ENCODE data around the gene WNT7B.

The WNT7B gene

DNA sequence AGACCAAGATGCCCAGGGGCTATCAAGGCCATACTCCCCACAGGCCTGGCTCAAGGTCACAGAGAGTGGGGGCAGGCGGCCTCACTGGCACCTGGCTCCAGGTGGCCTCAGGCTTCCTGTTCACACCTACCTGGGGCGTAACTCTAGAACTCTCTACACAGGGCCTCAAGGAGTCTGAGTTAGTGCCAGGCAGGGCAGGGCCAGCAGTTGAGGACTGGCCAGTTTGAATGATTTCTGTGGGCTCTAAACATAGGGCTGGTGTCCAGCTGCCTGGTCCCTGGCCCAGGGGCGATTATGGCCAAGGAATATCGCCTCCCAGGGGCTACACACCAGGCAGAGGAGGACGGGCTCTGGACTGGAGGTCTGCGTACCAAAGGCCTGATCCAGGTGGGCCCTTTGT is 79.2 kb downstream of the WNT7B start:
- H3K27me3 ChIP-seq (ENCODE audit: control insufficient read depth, insufficient read depth, low read length): no peaks in the 10 kb centered on the region
- no peak overlapping the region for H3K27ac ChIP-seq (ENCODE audit: low read depth, low read length)

GRCh38 chr22:45896964-45897538 is 79.9 kb downstream of the WNT7B start:
- Histone ChIP-seq H3K27me3 (ENCODE audit: control insufficient read depth, insufficient read depth, low read length) (no peaks in the 10 kb centered on the region), H3K9ac (ENCODE audit: low read length) (no peak overlapping the region), H3K4me3 (ENCODE audit: low read depth, low read length) (no peak overlapping the region), H3K36me3 (ENCODE audit: control insufficient read depth, insufficient read depth, low read length) (no peaks in the 10 kb centered on the region), H3K9me3 (ENCODE audit: control insufficient read depth, insufficient read depth, low read depth, low read length) (no peaks in the 10 kb centered on the region), H3K27ac (ENCODE audit: low read depth, low read length) (no peak overlapping the region), H3K4me1 (ENCODE audit: control insufficient read depth, insufficient read depth, low read length) (peaks cover 12% of the 10 kb centered on the region)

More for the DNA sequence above, 79.2 kb downstream of the WNT7B start:
- H3K36me3 ChIP-seq (ENCODE audit: control insufficient read depth, insufficient read depth, low read length): no peaks in the 10 kb centered on the region
- H3K9ac ChIP-seq (ENCODE audit: low read length): no peak overlapping the region
- peaks cover 12% of the 10 kb centered on the region for H3K4me1 ChIP-seq (ENCODE audit: control insufficient read depth, insufficient read depth, low read length)
- no peaks in the 10 kb centered on the region for H3K9me3 ChIP-seq (ENCODE audit: control insufficient read depth, insufficient read depth, low read depth, low read length)
- no peak overlapping the region for H3K4me3 ChIP-seq (ENCODE audit: low read depth, low read length)

DNA sequence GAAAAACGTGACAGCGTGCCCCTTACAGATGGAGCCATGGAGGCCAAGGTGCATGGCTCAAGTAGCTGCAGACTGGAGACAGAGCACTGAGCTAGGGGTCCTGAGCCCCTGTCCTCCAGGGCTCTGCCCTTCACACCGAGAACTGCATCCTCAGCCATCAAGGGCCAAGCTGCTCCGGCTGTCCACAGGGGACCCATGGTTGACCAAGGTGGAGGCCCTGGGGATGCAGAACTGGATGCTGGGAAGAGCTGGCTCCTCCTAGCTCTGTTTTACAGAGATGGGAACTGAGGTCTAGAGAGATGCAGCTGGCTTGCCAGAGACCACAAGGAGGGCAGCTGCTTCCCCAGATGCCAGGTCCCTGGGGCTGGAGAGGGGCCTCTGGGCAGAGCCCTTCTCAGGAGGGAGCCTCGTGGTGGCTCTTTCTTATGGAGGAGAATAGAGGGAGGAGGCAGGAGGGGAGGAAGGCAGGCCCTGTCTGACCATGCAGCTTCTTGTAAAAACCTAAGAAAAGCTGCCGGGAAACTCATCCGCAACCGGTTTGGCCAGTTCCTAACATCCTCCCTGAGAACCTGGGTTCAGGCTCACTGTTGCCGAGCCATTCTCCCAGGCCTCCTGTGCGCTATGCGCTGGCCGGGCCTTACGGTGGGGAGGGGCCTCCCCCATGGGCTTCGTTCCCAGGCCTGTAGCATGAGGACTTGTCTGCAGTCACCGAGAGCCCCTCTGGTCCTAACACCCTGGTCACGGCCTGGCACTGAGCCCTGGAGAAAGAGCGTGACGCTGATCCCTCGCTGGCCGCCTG is 80.6 kb downstream of the WNT7B start:
- Histone ChIP-seq H3K36me3 (ENCODE audit: control insufficient read depth, insufficient read depth, low read length) (no peaks in the 10 kb centered on the region), H3K4me3 (ENCODE audit: low read depth, low read length) (no peak overlapping the region), H3K9ac (ENCODE audit: low read length) (no peak overlapping the region), H3K27ac (ENCODE audit: low read depth, low read length) (no peak overlapping the region), H3K9me3 (ENCODE audit: control insufficient read depth, insufficient read depth, low read depth, low read length) (no peaks in the 10 kb centered on the region), H3K4me1 (ENCODE audit: control insufficient read depth, insufficient read depth, low read length) (peaks cover 12% of the 10 kb centered on the region), H3K27me3 (ENCODE audit: control insufficient read depth, insufficient read depth, low read length) (no peaks in the 10 kb centered on the region)

- no peaks in the 10 kb centered on the region for H3K27me3 ChIP-seq (ENCODE audit: control insufficient read depth, insufficient read depth, low read length)
- H3K9me3 ChIP-seq (ENCODE audit: control insufficient read depth, insufficient read depth, low read depth, low read length): no peaks in the 10 kb centered on the region
- no peak overlapping the region for H3K27ac ChIP-seq (ENCODE audit: low read depth, low read length)
- H3K36me3 ChIP-seq (ENCODE audit: control insufficient read depth, insufficient read depth, low read length): no peaks in the 10 kb centered on the region
- H3K4me3 ChIP-seq (ENCODE audit: low read depth, low read length): no peak overlapping the region
- peaks cover 12% of the 10 kb centered on the region for H3K4me1 ChIP-seq (ENCODE audit: control insufficient read depth, insufficient read depth, low read length)
- no peak overlapping the region for H3K9ac ChIP-seq (ENCODE audit: low read length)
These were observed 81.4 kb downstream of the WNT7B start for GRCh38 chr22:45895436-45896152.

- no peak overlapping the region for H3K4me3 ChIP-seq (ENCODE audit: low read depth, low read length)
- peaks cover 12% of the 10 kb centered on the region for H3K4me1 ChIP-seq (ENCODE audit: control insufficient read depth, insufficient read depth, low read length)
- H3K9me3 ChIP-seq (ENCODE audit: control insufficient read depth, insufficient read depth, low read depth, low read length): no peaks in the 10 kb centered on the region
- no peak overlapping the region for H3K27ac ChIP-seq (ENCODE audit: low read depth, low read length)
- H3K36me3 ChIP-seq (ENCODE audit: control insufficient read depth, insufficient read depth, low read length): no peaks in the 10 kb centered on the region
- H3K9ac ChIP-seq (ENCODE audit: low read length): no peak overlapping the region
- no peaks in the 10 kb centered on the region for H3K27me3 ChIP-seq (ENCODE audit: control insufficient read depth, insufficient read depth, low read length)
These were observed 83.4 kb downstream of the WNT7B start for GRCh38 chr22:45893516-45893915.

- Histone ChIP-seq H3K36me3 (ENCODE audit: control insufficient read depth, insufficient read depth, low read length) (no peaks in the 10 kb centered on the region), H3K27me3 (ENCODE audit: control insufficient read depth, insufficient read depth, low read length) (no peaks in the 10 kb centered on the region), H3K9ac (ENCODE audit: low read length) (no peak overlapping the region), H3K4me3 (ENCODE audit: low read depth, low read length) (no peak overlapping the region), H3K4me1 (ENCODE audit: control insufficient read depth, insufficient read depth, low read length) (peaks cover 12% of the 10 kb centered on the region), H3K9me3 (ENCODE audit: control insufficient read depth, insufficient read depth, low read depth, low read length) (no peaks in the 10 kb centered on the region), H3K27ac (ENCODE audit: low read depth, low read length) (no peak overlapping the region)
These were observed 84.1 kb downstream of the WNT7B start for GRCh38 chr22:45892681-45893461.

- Histone ChIP-seq H3K9me3 (ENCODE audit: control insufficient read depth, insufficient read depth, low read depth, low read length) (no peaks in the 10 kb centered on the region), H3K4me3 (ENCODE audit: low read depth, low read length) (no peak overlapping the region), H3K27me3 (ENCODE audit: control insufficient read depth, insufficient read depth, low read length) (no peaks in the 10 kb centered on the region)
These were observed 84.9 kb downstream of the WNT7B start for GRCh38 chr22:45891996-45892621.

GRCh38 chr22:45891471-45891995 is 85.4 kb downstream of the WNT7B start:
- Histone ChIP-seq H3K9ac (ENCODE audit: low read length) (no peak overlapping the region), H3K27ac (ENCODE audit: low read depth, low read length) (no peak overlapping the region), H3K4me3 (ENCODE audit: low read depth, low read length) (no peak overlapping the region), H3K27me3 (ENCODE audit: control insufficient read depth, insufficient read depth, low read length) (no peaks in the 10 kb centered on the region), H3K4me1 (ENCODE audit: control insufficient read depth, insufficient read depth, low read length) (peaks cover 9% of the 10 kb centered on the region), H3K9me3 (ENCODE audit: control insufficient read depth, insufficient read depth, low read depth, low read length) (no peaks in the 10 kb centered on the region), H3K36me3 (ENCODE audit: control insufficient read depth, insufficient read depth, low read length) (no peaks in the 10 kb centered on the region)

More at GRCh38 chr22:45891996-45892621, 84.9 kb downstream of the WNT7B start:
- Histone ChIP-seq H3K9ac (ENCODE audit: low read length) (no peak overlapping the region), H3K27ac (ENCODE audit: low read depth, low read length) (no peak overlapping the region), H3K36me3 (ENCODE audit: control insufficient read depth, insufficient read depth, low read length) (no peaks in the 10 kb centered on the region), H3K4me1 (ENCODE audit: control insufficient read depth, insufficient read depth, low read length) (peaks cover 12% of the 10 kb centered on the region)

DNA sequence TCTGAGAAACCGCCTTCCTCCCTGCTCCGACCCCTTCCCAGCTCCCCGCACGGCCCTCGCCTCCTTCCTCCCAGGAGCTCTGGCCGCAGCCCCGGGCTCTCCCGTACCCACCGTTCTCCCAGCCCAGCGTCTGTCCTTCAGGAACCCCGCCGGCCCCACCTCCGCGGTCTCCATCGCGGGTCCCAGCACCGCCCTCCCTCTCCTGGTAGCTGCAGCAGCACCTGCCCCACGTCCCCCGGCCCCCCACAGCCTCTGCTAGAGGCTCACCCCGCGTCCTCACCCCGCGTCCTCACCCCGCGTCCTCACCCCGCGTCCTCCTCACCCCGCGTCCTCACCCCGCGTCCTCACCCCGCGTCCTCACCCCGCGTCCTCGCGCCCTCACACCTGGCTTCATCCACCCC is 85.9 kb downstream of the WNT7B start:
- Histone ChIP-seq H3K9me3 (ENCODE audit: control insufficient read depth, insufficient read depth, low read depth, low read length) (no peaks in the 10 kb centered on the region), H3K4me3 (ENCODE audit: low read depth, low read length) (no peak overlapping the region), H3K27ac (ENCODE audit: low read depth, low read length) (no peak overlapping the region), H3K36me3 (ENCODE audit: control insufficient read depth, insufficient read depth, low read length) (no peaks in the 10 kb centered on the region), H3K4me1 (ENCODE audit: control insufficient read depth, insufficient read depth, low read length) (peaks cover 3% of the 10 kb centered on the region), H3K27me3 (ENCODE audit: control insufficient read depth, insufficient read depth, low read length) (no peaks in the 10 kb centered on the region), H3K9ac (ENCODE audit: low read length) (no peak overlapping the region)

- H3K9me3 ChIP-seq (ENCODE audit: control insufficient read depth, insufficient read depth, low read depth, low read length): no peaks in the 10 kb centered on the region
- no peak overlapping the region for H3K4me3 ChIP-seq (ENCODE audit: low read depth, low read length)
- no peak overlapping the region for H3K27ac ChIP-seq (ENCODE audit: low read depth, low read length)
- H3K36me3 ChIP-seq (ENCODE audit: control insufficient read depth, insufficient read depth, low read length): no peaks in the 10 kb centered on the region
- no peak overlapping the region for H3K9ac ChIP-seq (ENCODE audit: low read length)
- H3K27me3 ChIP-seq (ENCODE audit: control insufficient read depth, insufficient read depth, low read length): no peaks in the 10 kb centered on the region
- no peaks in the 10 kb centered on the region for H3K4me1 ChIP-seq (ENCODE audit: control insufficient read depth, insufficient read depth, low read length)
These were observed 86.7 kb downstream of the WNT7B start for GRCh38 chr22:45890351-45890635.
